Neuron (in vitro differentiated cells): ENCODE data around the gene MOB3C.
"Not testable (repeated sequence)": the region's sequence is repeated elsewhere in the genome, so short reads cannot be mapped to it uniquely, and the experiment has no call there.

Experiments
- H2AFZ ChIP-seq: one replicate; pipeline ENCODE4 v1.6.1; 2013; ENCODE audit warnings: low read depth, mild to moderate bottlenecking, inconsistent platforms, low read length, moderate library complexity
- H3K27me3 ChIP-seq: one replicate; pipeline ENCODE4 v1.6.1; 2013; ENCODE audit warnings: low read length; ENCODE audit not compliant: insufficient read depth
- H3K36me3 ChIP-seq: one replicate; pipeline ENCODE4 v1.6.1; 2013; ENCODE audit warnings: low read length; ENCODE audit not compliant: insufficient read depth
- H3K4me1 ChIP-seq: one replicate; pipeline ENCODE4 v1.6.1; 2013; ENCODE audit warnings: low read length; ENCODE audit not compliant: insufficient read depth
- H3K4me3 ChIP-seq: 2 replicates; pipeline ENCODE4 v1.5.1; 2013; ENCODE audit warnings: mild to moderate bottlenecking, low read length, moderate library complexity
- H3K9me3 ChIP-seq: one replicate; pipeline ENCODE4 v1.6.1; 2013; ENCODE audit warnings: low read length

Gene MOB3C

DNA sequence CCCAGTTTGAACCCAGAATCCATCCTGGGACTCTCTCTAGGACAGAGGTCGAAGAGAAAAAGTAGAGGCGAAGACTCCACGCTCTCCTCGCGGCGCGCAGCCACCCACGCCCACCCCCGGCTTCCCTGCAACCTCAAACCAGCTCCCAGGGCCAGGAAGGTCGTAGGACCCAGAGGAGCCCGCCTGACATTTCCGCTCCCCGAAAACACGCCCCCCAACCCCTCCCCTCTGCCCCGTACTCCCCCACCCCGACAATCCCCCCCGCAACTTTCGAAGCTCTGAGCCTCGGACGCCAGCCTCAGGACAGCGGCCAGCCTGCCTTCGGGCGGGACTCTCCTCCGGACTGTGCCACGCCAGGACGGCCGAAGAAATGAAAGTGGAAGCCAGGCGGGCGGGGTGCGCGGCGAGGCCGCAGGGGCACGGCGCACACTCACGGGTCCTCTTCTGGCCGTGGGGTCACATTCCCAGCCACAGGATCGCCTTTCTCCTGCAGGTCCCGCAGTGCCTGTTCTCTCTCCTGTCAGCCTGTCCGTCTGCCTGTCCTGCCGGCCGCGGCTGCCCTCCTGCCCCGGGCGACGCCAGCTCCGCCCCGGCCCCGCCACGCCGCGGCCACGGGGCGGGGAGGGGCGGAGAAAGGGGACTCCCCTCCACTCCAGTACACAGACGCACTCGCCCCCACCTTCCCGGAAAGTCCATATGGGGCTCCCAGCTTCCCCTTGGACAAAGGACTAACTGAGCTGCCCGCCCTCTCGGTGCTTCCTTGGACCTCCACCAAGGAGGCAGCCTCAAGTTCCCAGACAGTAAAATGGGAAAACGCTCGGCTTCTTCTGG is at the start of gene MOB3C:
TSS of gene MOB3C (minus strand) at position 535 of the 831 bp plus-strand sequence. CDS start 3,490 bp downstream, outside the sequence.
- H3K27me3 ChIP-seq: peaks cover 4% of the 10 kb centered on the region
- no peaks in the 10 kb centered on the region for H3K9me3 ChIP-seq
- H3K4me3 ChIP-seq: peak within 1 kb of the TSS; percentile 74
- H3K4me1 ChIP-seq: peaks cover 15% of the 10 kb centered on the region
- no peaks in the 10 kb centered on the region for H3K36me3 ChIP-seq
- peak within 1 kb of the TSS; percentile 92 for H2AFZ ChIP-seq

DNA sequence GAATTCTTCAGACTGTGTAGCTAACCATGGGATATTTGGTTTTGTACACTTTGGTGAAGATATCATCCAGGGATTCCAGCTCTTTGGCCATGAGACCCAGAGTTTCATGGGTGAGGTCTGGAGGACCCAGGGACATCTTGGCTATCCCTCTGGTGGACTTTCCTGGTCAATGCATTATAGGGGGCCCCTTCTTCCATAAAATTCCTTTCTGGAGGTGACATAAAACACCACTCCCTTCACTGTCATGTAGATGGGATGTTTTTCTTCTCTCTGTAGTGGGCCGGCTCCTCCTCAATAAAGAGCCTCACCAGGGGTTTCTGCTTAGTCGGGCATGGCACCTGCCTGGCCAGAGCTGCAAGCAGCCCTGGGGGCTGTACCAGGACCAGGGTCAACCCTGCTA is 49.4 kb upstream of the MOB3C start:
- Histone ChIP-seq H2AFZ (no peak overlapping the region), H3K4me1 (peaks cover 10% of the 10 kb centered on the region), H3K4me3 (no peak overlapping the region), H3K36me3 (peaks cover 17% of the 10 kb centered on the region), H3K27me3 (no peaks in the 10 kb centered on the region), H3K9me3 (no peaks in the 10 kb centered on the region)

DNA sequence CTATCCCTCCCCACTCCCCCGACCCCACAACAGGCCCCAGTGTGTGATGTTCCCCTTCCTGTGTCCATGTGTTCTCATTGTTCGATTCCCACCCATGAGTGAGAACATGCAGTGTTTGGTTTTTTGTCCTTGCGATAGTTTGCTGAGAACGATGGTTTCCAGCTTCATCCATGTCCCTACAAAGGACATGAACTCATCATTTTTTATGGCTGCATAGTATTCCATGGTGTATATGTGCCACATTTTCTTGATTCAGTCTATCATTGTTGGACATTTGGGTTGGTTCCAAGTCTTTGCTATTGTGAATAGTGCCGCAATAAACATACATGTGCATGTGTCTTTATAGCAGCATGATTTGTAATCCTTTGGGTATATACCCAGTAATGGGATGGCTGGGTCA is 46.3 kb upstream of the MOB3C start:
- not testable (repeated sequence) for H3K27me3 ChIP-seq, H3K4me1 ChIP-seq, H3K9me3 ChIP-seq, H3K4me3 ChIP-seq, H2AFZ ChIP-seq
- H3K36me3 ChIP-seq: peaks cover 32% of the 10 kb centered on the region

DNA sequence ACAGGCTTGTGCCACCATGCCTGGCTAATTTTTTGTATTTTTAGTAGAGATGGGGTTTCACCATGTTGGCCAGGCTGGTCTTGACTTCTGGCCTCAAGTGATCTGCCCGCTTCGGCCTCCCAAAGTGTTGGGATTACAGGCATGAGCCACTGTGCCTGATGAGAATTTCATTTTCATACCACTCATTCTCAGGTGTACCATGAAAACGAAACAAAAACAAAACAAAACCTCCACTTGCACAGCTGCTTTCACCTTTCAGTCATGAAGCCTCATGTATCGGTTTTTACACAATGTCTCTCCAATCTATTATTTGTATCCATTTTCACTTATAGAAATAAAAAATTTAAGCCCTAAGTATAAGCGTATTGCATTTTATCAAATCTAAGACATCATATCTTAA is 43.5 kb upstream of the MOB3C start:
- H3K4me3 ChIP-seq, H2AFZ ChIP-seq, H3K4me1 ChIP-seq, H3K27me3 ChIP-seq, H3K9me3 ChIP-seq: not testable (repeated sequence)
- H3K36me3 ChIP-seq: peaks cover 54% of the 10 kb centered on the region

DNA sequence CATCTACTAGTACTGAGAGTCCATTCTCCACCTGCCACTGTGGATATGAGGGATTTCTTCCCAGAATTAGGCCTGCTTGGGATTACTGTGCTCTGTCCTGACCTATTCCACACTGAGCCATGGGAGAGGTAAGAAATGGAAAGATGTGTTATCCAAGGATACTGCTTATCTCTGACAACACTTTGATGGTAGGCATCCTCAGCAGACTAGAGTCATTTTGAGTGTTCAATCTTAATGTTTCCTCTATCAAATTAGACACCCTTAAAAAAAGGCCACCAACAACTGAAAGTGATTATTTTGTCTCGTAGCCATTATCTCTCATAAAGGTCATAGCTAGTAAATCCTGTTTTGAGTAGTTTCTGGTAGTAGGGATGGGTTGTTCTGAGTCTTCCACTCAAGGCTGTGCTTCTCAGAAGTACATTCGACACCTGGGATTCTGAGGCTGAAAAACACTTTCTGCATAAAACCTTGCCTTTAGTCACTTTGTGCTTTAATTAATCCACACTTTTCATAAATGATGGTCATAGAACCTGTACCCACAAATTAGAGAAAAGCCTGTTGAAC is 42.8 kb upstream of the MOB3C start:
- no peak overlapping the region for H3K4me3 ChIP-seq
- no peaks in the 10 kb centered on the region for H3K4me1 ChIP-seq
- H3K9me3 ChIP-seq: peaks cover 8% of the 10 kb centered on the region
- peaks cover 53% of the 10 kb centered on the region for H3K36me3 ChIP-seq
- H3K27me3 ChIP-seq: no peaks in the 10 kb centered on the region
- no peak overlapping the region for H2AFZ ChIP-seq

DNA sequence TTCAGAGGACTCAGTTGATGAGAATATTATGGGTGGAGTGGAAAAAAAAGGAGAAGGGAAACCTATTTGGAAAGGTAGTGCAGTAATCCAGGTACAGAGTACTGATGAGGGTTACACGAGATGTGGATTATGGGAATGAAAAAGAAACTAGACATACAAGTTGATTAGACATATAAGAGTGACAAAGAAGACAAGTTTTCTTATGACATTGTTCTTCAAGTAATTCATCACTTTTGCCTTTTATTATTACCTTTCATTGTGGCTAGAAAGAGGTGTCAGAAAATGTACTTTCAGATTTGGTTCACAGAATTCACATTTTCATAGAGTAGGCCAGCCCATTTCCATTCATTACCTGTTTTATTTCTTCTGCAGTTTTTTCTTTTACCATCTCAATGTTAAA is 41.2 kb upstream of the MOB3C start:
- H3K4me1 ChIP-seq: no peaks in the 10 kb centered on the region
- H2AFZ ChIP-seq: no peak overlapping the region
- H3K9me3 ChIP-seq: peaks cover 8% of the 10 kb centered on the region
- peaks cover 45% of the 10 kb centered on the region for H3K36me3 ChIP-seq
- no peak overlapping the region for H3K4me3 ChIP-seq
- H3K27me3 ChIP-seq: no peaks in the 10 kb centered on the region

DNA sequence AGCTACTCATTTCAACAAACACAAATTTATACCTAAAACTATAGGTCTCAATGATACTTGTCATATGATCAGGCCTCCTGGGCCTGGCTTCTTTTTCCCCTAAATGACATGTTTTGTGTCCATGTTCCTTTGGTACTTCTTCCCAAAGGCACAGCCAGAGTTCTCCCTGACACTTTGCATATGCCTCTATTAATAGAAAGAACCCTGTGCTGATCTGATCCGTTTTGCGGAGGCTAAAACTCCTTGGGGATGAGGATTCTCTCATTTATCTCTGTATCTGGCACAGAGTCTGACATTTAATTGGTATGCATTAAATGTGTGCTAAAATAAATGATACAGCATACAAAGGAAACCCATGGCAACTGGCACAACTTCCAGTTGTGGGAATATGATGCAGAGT is 40.0 kb upstream of the MOB3C start:
- Histone ChIP-seq H3K36me3 (peaks cover 54% of the 10 kb centered on the region), H3K9me3 (peaks cover 8% of the 10 kb centered on the region), H3K4me1 (no peaks in the 10 kb centered on the region), H2AFZ (no peak overlapping the region), H3K4me3 (no peak overlapping the region), H3K27me3 (no peaks in the 10 kb centered on the region)

DNA sequence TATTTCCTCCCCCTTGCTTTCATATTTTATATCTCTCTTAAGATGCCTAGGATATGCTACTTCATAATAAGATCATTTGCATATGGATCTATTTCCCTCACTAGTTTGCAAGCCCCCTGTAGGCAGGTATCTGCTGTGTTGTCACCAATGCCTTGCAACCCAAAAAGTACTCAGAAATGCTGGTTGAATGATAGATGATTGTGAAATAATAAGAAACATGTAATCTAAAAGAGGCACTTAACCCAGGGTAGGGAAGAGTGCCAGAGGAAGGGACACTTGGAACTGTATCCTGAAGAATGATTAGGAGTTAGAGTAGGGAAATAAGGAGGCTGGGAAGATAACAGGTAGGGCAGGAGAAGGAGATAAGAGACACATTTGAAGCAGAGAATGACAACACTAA is 39.2 kb upstream of the MOB3C start:
- H2AFZ ChIP-seq: no peak overlapping the region
- H3K27me3 ChIP-seq: no peaks in the 10 kb centered on the region
- peaks cover 8% of the 10 kb centered on the region for H3K9me3 ChIP-seq
- peaks cover 54% of the 10 kb centered on the region for H3K36me3 ChIP-seq
- H3K4me3 ChIP-seq: no peak overlapping the region
- no peaks in the 10 kb centered on the region for H3K4me1 ChIP-seq

DNA sequence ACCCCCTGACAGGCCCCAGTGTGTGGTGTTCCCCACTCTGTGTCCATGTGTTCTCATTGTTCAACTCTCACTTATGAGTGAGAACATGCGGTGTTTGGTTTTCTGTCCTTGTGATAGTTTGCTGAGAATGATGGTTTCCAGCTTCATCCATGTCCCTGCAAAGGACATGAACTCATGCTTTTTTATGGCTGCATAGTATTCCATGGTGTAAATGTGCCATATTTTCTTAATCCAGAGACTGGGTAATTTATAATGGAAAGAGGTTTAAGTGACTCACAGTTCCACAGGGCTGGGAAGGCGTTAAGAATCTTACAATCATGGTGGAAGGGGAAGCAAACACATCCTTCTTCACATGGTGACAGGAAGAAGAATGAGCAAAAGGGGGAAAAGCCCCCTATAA is 38.1 kb upstream of the MOB3C start:
- H3K4me3 ChIP-seq, H2AFZ ChIP-seq, H3K4me1 ChIP-seq, H3K27me3 ChIP-seq: not testable (repeated sequence)
- peaks cover 11% of the 10 kb centered on the region for H3K9me3 ChIP-seq
- H3K36me3 ChIP-seq: peaks cover 56% of the 10 kb centered on the region

DNA sequence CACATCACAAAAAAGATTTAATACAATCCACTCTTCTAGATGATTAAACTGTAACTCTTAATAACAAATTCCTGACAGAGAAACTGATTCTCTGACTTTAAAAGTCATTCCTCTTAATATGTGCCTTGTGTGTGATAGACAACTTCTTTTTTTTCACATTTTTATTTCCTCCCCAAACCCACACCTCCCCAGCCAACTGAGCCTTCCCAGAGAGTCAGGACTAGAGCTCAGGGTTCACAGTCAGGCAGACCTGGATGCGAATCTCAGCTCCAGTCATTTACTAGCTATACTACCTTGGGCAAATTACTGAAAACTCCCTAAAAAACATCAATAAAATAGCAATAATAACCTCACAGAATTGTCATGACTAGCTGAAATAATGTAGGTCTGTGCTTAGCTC is 37.4 kb upstream of the MOB3C start:
- peaks cover 14% of the 10 kb centered on the region for H3K9me3 ChIP-seq
- peaks cover 54% of the 10 kb centered on the region for H3K36me3 ChIP-seq
- no peaks in the 10 kb centered on the region for H3K4me1 ChIP-seq
- no peak overlapping the region for H3K4me3 ChIP-seq
- H2AFZ ChIP-seq: no peak overlapping the region
- H3K27me3 ChIP-seq: no peaks in the 10 kb centered on the region

DNA sequence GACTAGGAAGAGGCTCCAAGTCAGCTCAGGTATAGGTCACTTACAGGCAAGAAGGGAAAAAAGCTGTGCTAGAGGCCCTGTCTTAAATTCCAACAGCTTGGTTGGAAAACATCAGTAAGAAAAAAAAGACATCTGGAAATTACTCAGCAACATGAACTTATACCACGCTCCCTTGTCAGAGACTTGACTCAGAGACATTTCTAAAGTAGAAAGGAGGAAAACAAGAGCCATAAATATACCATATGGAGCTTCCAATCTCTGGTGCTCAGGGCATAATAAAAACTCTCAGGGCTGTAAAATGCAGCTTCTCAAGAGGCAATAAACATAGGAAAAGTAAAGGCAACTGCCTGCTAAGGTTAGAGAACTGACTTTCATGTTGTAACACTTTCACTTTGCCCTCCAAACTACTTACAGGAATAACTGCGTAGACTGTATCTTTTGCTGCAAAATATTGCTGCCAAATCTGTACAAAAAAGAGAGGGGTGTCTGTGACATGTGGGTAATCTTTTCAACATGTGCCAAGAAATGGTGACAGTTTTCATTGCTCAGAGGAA is 36.9 kb upstream of the MOB3C start:
- no peak overlapping the region for H3K4me3 ChIP-seq

DNA sequence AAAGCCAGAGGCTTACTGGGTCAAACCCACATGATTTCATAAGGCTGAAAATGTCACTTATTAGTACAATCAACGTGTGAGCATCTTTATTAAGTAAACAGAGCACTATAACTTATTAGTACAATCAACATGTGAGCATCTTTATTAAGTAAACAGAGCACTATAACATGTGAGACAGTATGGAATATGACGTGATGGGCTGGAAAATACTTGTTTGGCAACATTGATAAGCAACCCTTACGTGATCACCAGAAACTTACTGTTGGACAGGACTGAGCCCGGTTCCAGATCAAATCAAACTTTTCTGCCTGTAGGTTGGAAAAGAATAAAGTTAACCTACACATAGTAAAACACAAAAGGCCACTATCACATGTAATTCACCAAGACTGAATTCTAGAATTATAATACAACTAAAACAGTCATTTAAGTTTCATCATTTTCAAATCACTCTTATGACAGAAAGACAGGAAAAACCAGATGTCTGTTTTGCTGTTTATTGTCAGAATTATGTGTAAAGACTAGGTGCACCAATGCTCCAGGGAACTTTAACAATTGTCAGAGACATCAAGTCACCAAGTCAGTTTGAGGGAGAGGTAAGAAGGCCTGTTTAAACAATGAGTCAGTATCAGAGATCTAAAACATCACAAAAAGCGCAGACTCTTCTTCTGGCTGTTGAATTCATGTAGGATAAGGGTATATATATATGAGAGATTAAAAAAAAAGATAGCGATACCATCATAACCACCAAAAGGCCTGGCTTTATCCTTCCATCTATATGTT is 35.9 kb upstream of the MOB3C start:
- H3K9me3 ChIP-seq: peaks cover 14% of the 10 kb centered on the region
- H2AFZ ChIP-seq: no peak overlapping the region
- no peaks in the 10 kb centered on the region for H3K27me3 ChIP-seq
- H3K4me3 ChIP-seq: no peak overlapping the region
- H3K4me1 ChIP-seq: no peaks in the 10 kb centered on the region
- peaks cover 46% of the 10 kb centered on the region for H3K36me3 ChIP-seq

More for the DNA sequence above, 36.9 kb upstream of the MOB3C start:
- no peak overlapping the region for H2AFZ ChIP-seq
- peaks cover 14% of the 10 kb centered on the region for H3K9me3 ChIP-seq
- H3K36me3 ChIP-seq: peaks cover 54% of the 10 kb centered on the region
- no peaks in the 10 kb centered on the region for H3K4me1 ChIP-seq
- no peaks in the 10 kb centered on the region for H3K27me3 ChIP-seq

DNA sequence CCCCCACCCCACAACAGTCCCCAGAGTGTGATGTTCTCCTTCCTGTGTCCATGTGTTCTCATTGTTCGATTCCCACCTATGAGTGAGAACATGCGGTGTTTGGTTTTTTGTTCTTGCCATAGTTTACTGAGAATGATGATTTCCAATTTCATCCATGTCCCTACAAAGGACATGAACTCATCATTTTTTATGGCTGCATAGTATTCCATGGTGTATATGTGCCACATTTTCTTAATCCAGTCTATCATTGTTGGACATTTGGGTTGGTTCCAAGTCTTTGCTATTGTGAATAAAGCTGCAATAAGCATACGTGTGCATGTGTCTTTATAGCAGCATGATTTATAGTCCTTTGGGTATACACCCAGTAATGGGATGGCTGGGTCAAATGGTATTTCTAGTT is 34.5 kb upstream of the MOB3C start:
- H3K9me3 ChIP-seq: peaks cover 12% of the 10 kb centered on the region
- H3K36me3 ChIP-seq: peaks cover 37% of the 10 kb centered on the region
- H3K4me3 ChIP-seq, H3K4me1 ChIP-seq, H2AFZ ChIP-seq, H3K27me3 ChIP-seq: not testable (repeated sequence)
